Stomach (tissue), 4 donors: Measurements from ENCODE around the gene SCAMP1.

Experiments
- EP300 ChIP-seq: sonication (generic); formaldehyde crosslinking; IDR thresholded peaks from one replicate; pipeline ENCODE4 v1.6.1; 2017; ENCODE audit warnings: antibody characterized with exemption
- POLR2A ChIP-seq, 4 donors: fragments of 450-650 bp; IDR thresholded peaks; one replicate each; pipeline ENCODE4 v1.6.1; 2016; ENCODE audit warnings: antibody characterized with exemption in 4 of 4, control low read depth in 2 of 4, mild to moderate bottlenecking in 1 of 4, moderate library complexity in 1 of 4
- TF ChIP-seq, protein P1 (sequence below), 7 experiments: fragments of 450-650 bp in 4 of 7; fragments of 200-600 bp in 3 of 7; sonication (generic) in 3 of 7; IDR thresholded peaks; one replicate each; pipeline ENCODE4 v1.5.1; 2016 to 2019; ENCODE audit warnings: antibody characterized with exemption in 7 of 7, control low read depth in 2 of 7, mild to moderate bottlenecking in 1 of 7

DNA sequence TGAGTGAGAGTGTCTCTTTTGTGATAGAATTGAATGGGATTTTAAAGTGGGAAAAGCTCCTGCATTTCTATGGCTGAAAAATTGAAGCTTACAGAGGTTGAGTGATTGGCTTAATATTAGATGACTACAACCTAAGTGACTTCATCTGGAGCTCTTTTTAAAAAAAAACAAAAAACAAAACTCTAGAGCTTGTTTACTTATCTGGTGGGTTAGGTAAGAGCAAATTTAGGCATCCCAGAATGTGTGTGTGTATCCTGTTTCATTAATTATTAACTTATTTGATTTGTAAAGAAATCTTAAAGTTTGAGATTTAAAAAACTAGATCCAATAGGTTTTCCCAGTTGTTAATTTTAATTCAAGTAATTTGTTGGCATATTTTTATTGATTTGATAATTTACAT lies 60.1 kb downstream of the SCAMP1 start:
- TF ChIP-seq, protein P1, sequence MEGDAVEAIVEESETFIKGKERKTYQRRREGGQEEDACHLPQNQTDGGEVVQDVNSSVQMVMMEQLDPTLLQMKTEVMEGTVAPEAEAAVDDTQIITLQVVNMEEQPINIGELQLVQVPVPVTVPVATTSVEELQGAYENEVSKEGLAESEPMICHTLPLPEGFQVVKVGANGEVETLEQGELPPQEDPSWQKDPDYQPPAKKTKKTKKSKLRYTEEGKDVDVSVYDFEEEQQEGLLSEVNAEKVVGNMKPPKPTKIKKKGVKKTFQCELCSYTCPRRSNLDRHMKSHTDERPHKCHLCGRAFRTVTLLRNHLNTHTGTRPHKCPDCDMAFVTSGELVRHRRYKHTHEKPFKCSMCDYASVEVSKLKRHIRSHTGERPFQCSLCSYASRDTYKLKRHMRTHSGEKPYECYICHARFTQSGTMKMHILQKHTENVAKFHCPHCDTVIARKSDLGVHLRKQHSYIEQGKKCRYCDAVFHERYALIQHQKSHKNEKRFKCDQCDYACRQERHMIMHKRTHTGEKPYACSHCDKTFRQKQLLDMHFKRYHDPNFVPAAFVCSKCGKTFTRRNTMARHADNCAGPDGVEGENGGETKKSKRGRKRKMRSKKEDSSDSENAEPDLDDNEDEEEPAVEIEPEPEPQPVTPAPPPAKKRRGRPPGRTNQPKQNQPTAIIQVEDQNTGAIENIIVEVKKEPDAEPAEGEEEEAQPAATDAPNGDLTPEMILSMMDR (IDR thresholded peaks at IDR 0.05) = no peak
- TF ChIP-seq EP300 (no peak), POLR2A (IDR thresholded peaks at IDR 0.05) (no peak)
